D721Med (cell line): ENCODE measurements around the gene SPG7.
"Not testable (repeated sequence)": the region's sequence is repeated elsewhere in the genome, so short reads cannot be mapped to it uniquely, and the experiment has no call there.

Experiments
- DNase-seq: peaks from one replicate; pipeline ENCODE4 v3.0.0; 2011; ENCODE audit warnings: low spot score; ENCODE audit not compliant: insufficient read length
- FAIRE-seq: peaks from 2 replicates; lab custom pipeline; 2011; peaks lifted over from hg19 to GRCh38; lab: Jason Lieb, UNC
- TF ChIP-seq, protein P1 (sequence below): IDR thresholded peaks from 2 replicates; pipeline ENCODE4 v1.5.1; 2012; ENCODE audit warnings: mild to moderate bottlenecking, control low read depth; ENCODE audit not compliant: insufficient read depth; ENCODE audit errors: missing control alignments

SPG7 gene

GRCh38 chr16:89507834-89508590 is at the start of gene SPG7:
Gene SPG7, plus strand, starts transcription at chr16:89508403. Its CDS starts 15 bp downstream, at chr16:89508418.
- DNase-seq (peak; percentile 76), FAIRE-seq (no peak)
- TF ChIP-seq, protein P1, sequence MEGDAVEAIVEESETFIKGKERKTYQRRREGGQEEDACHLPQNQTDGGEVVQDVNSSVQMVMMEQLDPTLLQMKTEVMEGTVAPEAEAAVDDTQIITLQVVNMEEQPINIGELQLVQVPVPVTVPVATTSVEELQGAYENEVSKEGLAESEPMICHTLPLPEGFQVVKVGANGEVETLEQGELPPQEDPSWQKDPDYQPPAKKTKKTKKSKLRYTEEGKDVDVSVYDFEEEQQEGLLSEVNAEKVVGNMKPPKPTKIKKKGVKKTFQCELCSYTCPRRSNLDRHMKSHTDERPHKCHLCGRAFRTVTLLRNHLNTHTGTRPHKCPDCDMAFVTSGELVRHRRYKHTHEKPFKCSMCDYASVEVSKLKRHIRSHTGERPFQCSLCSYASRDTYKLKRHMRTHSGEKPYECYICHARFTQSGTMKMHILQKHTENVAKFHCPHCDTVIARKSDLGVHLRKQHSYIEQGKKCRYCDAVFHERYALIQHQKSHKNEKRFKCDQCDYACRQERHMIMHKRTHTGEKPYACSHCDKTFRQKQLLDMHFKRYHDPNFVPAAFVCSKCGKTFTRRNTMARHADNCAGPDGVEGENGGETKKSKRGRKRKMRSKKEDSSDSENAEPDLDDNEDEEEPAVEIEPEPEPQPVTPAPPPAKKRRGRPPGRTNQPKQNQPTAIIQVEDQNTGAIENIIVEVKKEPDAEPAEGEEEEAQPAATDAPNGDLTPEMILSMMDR = no peak

DNA sequence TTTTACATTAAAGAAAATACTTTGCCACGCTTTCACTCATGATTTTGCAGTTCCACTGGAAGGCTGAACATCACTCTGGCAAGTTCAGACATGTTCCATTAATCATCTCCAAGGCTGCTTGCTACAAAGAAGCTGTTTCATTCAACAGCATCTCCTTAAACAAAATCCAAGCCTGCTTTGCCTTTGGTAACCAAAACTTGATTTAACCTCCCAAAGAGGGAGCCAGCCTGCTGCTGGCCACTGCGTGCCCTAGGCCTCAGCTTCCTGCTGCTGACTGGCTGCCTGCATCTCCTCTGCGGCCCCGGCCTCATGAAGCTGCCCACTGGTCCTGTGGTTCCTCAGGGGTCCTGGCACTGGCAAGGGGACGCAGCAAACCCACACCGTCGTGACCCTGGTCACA is 49.7 kb upstream of the SPG7 start:
- no peak for FAIRE-seq
- TF ChIP-seq, protein P1 = no peak
- no peak for DNase-seq

DNA sequence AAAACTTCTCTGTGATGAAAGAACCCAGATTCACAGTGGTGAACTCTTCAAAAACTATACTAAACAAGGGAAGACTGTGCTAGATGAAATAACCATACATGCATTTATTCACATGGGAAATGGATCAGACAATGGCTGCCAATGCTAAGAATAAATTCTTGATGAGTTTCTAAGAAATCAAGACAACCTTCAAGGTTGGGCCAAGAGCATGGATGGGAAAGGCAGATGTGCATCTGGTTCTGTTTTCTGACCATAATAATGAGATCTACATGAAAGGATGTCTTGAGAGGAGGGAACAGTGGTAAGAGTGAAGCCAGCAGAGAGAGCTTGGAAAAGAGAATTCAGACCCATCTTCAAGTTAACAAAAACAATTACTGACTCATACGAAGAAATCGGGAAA is 49.2 kb upstream of the SPG7 start:
- FAIRE-seq (no peak), DNase-seq (no peak)
- TF ChIP-seq, protein P1 = no peak

DNA sequence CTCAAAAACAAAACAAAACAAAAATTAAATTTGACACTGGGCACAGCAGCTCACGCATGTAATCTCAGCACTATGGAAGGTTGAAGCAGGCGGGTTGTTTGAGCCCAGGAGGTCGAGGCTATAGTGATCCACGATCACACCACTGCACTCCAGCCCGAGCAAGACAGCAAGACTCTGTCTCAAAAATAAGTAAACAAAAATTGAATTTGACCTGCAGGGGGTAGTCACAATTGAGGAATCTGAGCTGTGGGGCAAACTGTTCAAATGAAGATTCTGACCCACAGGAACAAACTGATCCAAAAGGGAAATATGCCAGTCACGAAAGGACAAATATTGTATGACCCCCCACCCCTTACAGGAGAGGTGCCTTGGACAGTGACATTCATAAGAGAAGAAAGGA is 47.6 kb upstream of the SPG7 start:
- TF ChIP-seq, protein P1 = no peak

DNA sequence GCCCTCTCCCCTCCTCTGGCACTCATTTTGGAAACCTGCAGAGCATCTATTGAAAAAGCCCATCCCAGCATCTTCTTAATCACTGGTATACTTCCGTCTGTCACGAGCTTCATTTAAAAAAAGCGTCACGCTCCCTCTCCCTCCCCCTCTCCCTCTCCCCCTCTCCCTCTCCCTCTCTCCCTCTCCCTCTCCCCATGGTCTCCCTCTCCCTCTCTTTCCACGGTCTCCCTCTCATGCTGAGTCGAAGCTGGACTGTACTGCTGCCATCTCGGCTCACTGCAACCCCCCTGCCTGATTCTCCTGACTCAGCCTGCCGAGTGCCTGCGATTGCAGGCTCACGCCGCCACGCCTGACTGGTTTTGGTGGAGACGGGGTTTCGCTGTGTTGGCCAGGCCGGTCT is 46.3 kb upstream of the SPG7 start:
- FAIRE-seq, DNase-seq: not testable (repeated sequence)

More for the DNA sequence above, 47.6 kb upstream of the SPG7 start:
- FAIRE-seq = no peak
- no peak for DNase-seq

DNA sequence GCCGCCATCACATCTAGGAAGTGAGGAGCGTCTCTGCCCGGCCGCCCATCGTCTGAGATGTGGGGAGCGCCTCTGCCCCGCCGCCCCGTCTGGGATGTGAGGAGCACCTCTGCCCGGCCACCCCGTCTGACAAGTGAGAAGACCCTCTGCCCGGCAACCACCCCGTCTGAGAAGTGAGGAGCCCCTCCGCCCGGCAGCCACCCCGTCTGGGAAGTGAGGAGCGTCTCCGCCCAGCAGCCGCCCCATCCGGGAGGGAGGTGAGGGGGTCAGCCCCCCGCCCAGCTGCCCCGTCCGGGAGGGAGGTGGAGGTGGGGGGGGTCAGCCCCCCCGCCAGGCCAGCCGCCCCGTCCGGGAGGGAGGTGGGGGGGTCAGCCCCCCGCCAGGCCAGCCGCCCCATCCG is 45.6 kb upstream of the SPG7 start:
- not testable (repeated sequence) for DNase-seq, FAIRE-seq

DNA sequence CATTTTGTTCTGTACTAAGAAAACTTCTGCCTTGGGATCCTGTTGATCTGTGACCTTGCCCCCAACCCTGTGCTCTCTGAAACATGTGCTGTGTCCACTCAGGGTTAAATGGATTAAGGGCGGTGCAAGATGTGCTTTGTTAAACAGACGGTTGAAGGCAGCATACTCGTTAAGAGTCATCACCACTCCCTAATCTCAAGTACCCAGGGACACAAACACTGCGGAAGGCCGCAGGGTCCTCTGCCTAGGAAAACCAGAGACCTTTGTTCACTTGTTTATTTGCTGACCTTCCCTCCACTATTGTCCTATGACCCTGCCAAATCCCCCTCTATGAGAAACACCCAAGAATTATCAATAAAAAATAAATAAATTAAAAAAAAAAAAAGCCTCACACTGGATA is 44.9 kb upstream of the SPG7 start:
- FAIRE-seq, DNase-seq: not testable (repeated sequence)

- FAIRE-seq = no peak
These were observed 41.3 kb upstream of the SPG7 start for GRCh38 chr16:89466920-89467319.

More at GRCh38 chr16:89466920-89467319, 41.3 kb upstream of the SPG7 start:
- TF ChIP-seq, protein P1 = no peak
- DNase-seq = no peak
